ENCODE results near the gene DAP.

DNA sequence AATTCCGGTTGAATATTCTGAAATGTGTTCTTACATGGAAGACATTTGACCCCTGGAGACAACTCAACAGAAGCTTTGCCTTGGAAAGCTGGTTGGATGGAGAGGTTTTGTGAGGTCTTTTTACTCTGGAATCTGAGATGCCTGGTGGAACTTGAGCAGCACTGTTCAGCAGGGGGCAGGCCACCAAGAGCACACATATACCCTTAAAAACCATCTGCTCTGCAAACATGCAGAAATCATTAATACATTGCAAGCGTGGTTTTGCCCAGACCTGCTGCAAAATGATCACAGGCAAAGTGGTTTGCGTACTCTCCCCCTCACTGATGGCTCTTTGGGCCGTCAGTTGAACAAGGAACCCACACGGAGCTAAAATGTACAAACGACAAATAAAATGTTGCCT lies 32.8 kb upstream of the DAP start:
- TF ChIP-seq, protein P1, sequence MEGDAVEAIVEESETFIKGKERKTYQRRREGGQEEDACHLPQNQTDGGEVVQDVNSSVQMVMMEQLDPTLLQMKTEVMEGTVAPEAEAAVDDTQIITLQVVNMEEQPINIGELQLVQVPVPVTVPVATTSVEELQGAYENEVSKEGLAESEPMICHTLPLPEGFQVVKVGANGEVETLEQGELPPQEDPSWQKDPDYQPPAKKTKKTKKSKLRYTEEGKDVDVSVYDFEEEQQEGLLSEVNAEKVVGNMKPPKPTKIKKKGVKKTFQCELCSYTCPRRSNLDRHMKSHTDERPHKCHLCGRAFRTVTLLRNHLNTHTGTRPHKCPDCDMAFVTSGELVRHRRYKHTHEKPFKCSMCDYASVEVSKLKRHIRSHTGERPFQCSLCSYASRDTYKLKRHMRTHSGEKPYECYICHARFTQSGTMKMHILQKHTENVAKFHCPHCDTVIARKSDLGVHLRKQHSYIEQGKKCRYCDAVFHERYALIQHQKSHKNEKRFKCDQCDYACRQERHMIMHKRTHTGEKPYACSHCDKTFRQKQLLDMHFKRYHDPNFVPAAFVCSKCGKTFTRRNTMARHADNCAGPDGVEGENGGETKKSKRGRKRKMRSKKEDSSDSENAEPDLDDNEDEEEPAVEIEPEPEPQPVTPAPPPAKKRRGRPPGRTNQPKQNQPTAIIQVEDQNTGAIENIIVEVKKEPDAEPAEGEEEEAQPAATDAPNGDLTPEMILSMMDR (conservative IDR thresholded peaks at IDR 0.05; ENCODE audit: low read depth, low read length), result no peak
- TF ChIP-seq CEBPB (IDR thresholded peaks at IDR 0.05; ENCODE audit: low read depth, low read length) (no peak), POLR2A (IDR thresholded peaks at IDR 0.05; ENCODE audit: low read depth, low read length) (no peak), SMC3 (IDR thresholded peaks at IDR 0.05; ENCODE audit: low read depth, low read length) (no peak), RFX5 (IDR thresholded peaks at IDR 0.05; ENCODE audit: low read depth, low read length) (no peak), RCOR1 (IDR thresholded peaks at IDR 0.05; ENCODE audit: insufficient replicate concordance, low read length) (no peak), BHLHE40 (IDR thresholded peaks at IDR 0.05; ENCODE audit: low read depth, low read length) (no peak), CHD1 (IDR thresholded peaks at IDR 0.05; ENCODE audit: low read depth, low read length) (no peak), MXI1 (IDR thresholded peaks at IDR 0.05; ENCODE audit: borderline replicate concordance, low read depth, low read length) (no peak), MAZ (IDR thresholded peaks at IDR 0.05; ENCODE audit: borderline replicate concordance, low read depth, low read length) (no peak), FOS (IDR thresholded peaks at IDR 0.05; ENCODE audit: low read depth, low read length) (no peak)
